Omental fat pad (tissue), 4 donors: ENCODE data around the gene AHCTF1. TPM values are rescaled to one million over a fixed set of nuclear protein-coding genes. Genes with fewer than 3 reads are reported as not detected.

Source experiments
- ATAC-seq: fragments of 150-250 bp; one replicate; pipeline ENCODE4 v1.9.1; 2016; ENCODE audit warnings: mild to moderate bottlenecking, moderate library complexity; ENCODE audit not compliant: low FRiP score
- DNase-seq: peaks from one replicate; pipeline ENCODE4 v3.0.0-alpha.2; 2019; ENCODE audit warnings: low spot score
- CTCF ChIP-seq, 3 donors: fragments of 450-650 bp; IDR thresholded peaks; one replicate each; pipeline ENCODE4 v1.5.1; 2016 to 2017; ENCODE audit warnings: antibody characterized with exemption in 3 of 3, mild to moderate bottlenecking in 3 of 3, moderate library complexity in 2 of 3
- total RNA-seq, 4 donors: library from RNA; depleted of rRNA; stranded (reverse); fragments of >200 nt; gene quantifications; one replicate each; pipeline ENCODE4 v1.1.0, GENCODE V29; 2016

AHCTF1 gene
- total RNA-seq, 4 donors from 2014 or later: 39.6 to 59.0 (median 48.5) TPM

- DNase-seq (no peak), ATAC-seq (no peak)
- TF ChIP-seq CTCF (IDR thresholded peaks at IDR 0.05): no peak
Observed at GRCh38 chr1:246838118-246838456, 93.7 kb downstream of the AHCTF1 start.

GRCh38 chr1:246837418-246838117, 94.2 kb downstream of the AHCTF1 start:
- TF ChIP-seq CTCF (IDR thresholded peaks at IDR 0.05): no peak
- no peak for DNase-seq
- no peak for ATAC-seq

GRCh38 chr1:246836209-246836966, 95.4 kb downstream of the AHCTF1 start:
- ATAC-seq (no peak), DNase-seq (no peak)
- TF ChIP-seq CTCF (IDR thresholded peaks at IDR 0.05): no peak

GRCh38 chr1:246831543-246831942, 100.2 kb downstream of the AHCTF1 start:
- ATAC-seq (no peak), DNase-seq (no peak)
- no peak for TF ChIP-seq CTCF (IDR thresholded peaks at IDR 0.05)

GRCh38 chr1:246828818-246829217, 102.9 kb downstream of the AHCTF1 start:
- no peak for DNase-seq

GRCh38 chr1:246827396-246827795, 104.4 kb downstream of the AHCTF1 start:
- DNase-seq (no peak), ATAC-seq (no peak)
- TF ChIP-seq CTCF (IDR thresholded peaks at IDR 0.05): no peak

More at GRCh38 chr1:246828818-246829217, 102.9 kb downstream of the AHCTF1 start:
- ATAC-seq: no peak
- no peak for TF ChIP-seq CTCF (IDR thresholded peaks at IDR 0.05)
